HUES48 (cell line): ENCODE data around the gene MTF1.

Experiments used
- H3K27ac ChIP-seq: one replicate; pipeline ENCODE4 v1.7.0; 2013; ENCODE audit warnings: low read depth, low read length, inconsistent platforms
- H3K27me3 ChIP-seq: 2 replicates; pipeline ENCODE4 v1.6.1; 2013; ENCODE audit warnings: mild to moderate bottlenecking, low read length; ENCODE audit not compliant: control insufficient read depth, insufficient read depth
- H3K36me3 ChIP-seq: 2 replicates; pipeline ENCODE4 v1.6.1; 2013; ENCODE audit warnings: low read length; ENCODE audit not compliant: control insufficient read depth, insufficient read depth
- H3K4me1 ChIP-seq: 2 replicates; pipeline ENCODE4 v1.6.1; 2013; ENCODE audit warnings: mild to moderate bottlenecking, low read length; ENCODE audit not compliant: control insufficient read depth, insufficient read depth
- H3K4me3 ChIP-seq: 2 replicates; pipeline ENCODE4 v1.5.1; 2013; ENCODE audit warnings: mild to moderate bottlenecking, low read depth, low read length
- H3K9ac ChIP-seq: 2 replicates; pipeline ENCODE4 v1.6.1; 2013; ENCODE audit warnings: mild to moderate bottlenecking, low read depth, low read length, moderate library complexity
- H3K9me3 ChIP-seq: 2 replicates; pipeline ENCODE4 v1.6.1; 2013; ENCODE audit warnings: low read length; ENCODE audit not compliant: control insufficient read depth, insufficient read depth

MTF1 gene

DNA sequence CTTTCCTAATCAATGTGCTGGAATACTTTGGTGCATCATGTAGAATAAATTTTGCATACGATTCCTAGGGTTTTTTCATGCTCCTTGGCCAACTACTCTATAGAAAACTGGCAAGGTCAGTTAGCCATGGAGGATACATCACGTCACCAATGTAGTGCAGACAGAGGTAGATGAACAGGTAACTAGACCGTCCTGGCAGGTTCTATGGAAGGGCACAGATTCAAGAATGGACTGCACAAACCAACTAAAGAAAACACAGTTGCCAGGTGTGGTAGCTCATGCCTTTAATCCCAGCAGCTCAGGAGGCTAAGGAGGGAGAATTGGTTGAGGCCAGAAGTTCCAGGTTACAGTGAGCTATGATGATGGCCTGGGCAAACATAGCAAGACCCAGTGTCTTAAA is 9.9 kb downstream of the MTF1 start:
- Histone ChIP-seq H3K4me3 (no peak overlapping the region), H3K4me1 (no peaks in the 10 kb centered on the region), H3K9me3 (no peaks in the 10 kb centered on the region), H3K9ac (no peak overlapping the region), H3K27ac (no peak overlapping the region), H3K36me3 (peaks cover 14% of the 10 kb centered on the region), H3K27me3 (no peaks in the 10 kb centered on the region)

DNA sequence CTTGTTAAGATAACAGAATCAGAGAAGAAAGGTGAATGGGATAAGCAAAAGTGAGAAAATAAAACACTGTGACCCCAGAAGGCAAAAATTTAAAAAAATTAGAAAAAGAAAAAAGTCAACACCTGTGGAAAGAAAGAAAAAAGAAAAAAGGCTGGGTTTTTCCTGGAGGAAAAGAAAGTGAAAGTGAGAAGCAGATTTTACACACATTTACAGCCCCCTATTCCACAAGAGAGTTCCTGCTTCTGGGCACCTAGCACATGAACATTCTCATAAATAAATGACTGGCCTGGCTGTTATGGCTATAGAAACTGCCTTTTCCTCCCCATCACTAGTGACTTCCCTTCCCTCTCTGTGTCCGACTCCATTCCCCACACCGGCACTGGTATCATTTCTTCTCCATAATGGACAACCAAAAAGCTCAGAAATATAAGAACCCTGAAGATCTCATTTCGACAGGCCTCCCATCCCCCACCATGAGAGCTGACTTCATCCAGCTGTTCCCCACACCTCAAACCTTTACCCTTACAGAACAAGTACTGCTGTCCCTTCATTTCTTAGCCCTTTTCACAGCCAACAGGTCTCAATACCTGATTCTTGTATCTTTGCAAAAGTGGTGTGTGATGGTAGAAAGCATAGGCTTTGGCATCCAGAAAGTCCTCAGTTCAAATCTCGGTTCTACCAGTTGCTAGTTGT is 12.6 kb downstream of the MTF1 start:
- H3K27ac ChIP-seq = no peak overlapping the region
- no peak overlapping the region for H3K9ac ChIP-seq
- H3K36me3 ChIP-seq = peaks cover 6% of the 10 kb centered on the region; the same call in 1 of the 2 replicates
- no peak overlapping the region for H3K4me3 ChIP-seq
- no peaks in the 10 kb centered on the region for H3K9me3 ChIP-seq
- H3K27me3 ChIP-seq = no peaks in the 10 kb centered on the region
- no peaks in the 10 kb centered on the region for H3K4me1 ChIP-seq

- H3K9ac ChIP-seq = no peak overlapping the region
These were observed 13.6 kb downstream of the MTF1 start for GRCh38 chr1:37845786-37846185.

GRCh38 chr1:37845049-37845646 is 14.2 kb downstream of the MTF1 start:
- no peaks in the 10 kb centered on the region for H3K4me1 ChIP-seq
- H3K27me3 ChIP-seq = no peaks in the 10 kb centered on the region
- H3K9ac ChIP-seq = no peak overlapping the region
- H3K4me3 ChIP-seq = no peak overlapping the region
- H3K27ac ChIP-seq = no peak overlapping the region
- H3K36me3 ChIP-seq = peaks cover 9% of the 10 kb centered on the region; the same call in 1 of the 2 replicates
- H3K9me3 ChIP-seq = no peaks in the 10 kb centered on the region

More at GRCh38 chr1:37845786-37846185, 13.6 kb downstream of the MTF1 start:
- no peak overlapping the region for H3K27ac ChIP-seq
- H3K4me1 ChIP-seq = no peaks in the 10 kb centered on the region
- no peaks in the 10 kb centered on the region for H3K27me3 ChIP-seq
- peaks cover 6% of the 10 kb centered on the region; the same call in 1 of the 2 replicates for H3K36me3 ChIP-seq
- H3K9me3 ChIP-seq = no peaks in the 10 kb centered on the region
- no peak overlapping the region for H3K4me3 ChIP-seq

DNA sequence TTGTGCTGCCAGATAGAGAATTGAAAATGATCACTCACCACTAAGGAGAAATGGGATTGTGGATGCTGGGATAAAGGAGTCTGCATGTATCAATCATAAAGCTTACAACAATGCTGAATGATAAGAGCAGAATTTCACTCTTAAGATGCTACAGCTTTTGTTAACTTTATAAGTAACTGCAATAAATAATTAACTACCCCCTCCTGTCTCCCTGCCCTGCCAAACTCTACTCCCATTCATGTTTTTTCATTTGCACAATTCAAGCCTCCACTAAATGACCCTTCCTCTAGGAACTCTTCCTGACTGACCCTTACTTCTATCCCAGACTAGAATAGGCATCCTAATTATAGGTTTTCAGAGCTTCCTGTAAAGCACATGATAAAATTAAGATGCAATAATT is 14.9 kb downstream of the MTF1 start:
- no peaks in the 10 kb centered on the region for H3K27me3 ChIP-seq
- H3K4me1 ChIP-seq = no peaks in the 10 kb centered on the region
- H3K4me3 ChIP-seq = no peak overlapping the region
- H3K9ac ChIP-seq = no peak overlapping the region
- peaks cover 16% of the 10 kb centered on the region for H3K36me3 ChIP-seq
- no peaks in the 10 kb centered on the region for H3K9me3 ChIP-seq
- no peak overlapping the region for H3K27ac ChIP-seq

DNA sequence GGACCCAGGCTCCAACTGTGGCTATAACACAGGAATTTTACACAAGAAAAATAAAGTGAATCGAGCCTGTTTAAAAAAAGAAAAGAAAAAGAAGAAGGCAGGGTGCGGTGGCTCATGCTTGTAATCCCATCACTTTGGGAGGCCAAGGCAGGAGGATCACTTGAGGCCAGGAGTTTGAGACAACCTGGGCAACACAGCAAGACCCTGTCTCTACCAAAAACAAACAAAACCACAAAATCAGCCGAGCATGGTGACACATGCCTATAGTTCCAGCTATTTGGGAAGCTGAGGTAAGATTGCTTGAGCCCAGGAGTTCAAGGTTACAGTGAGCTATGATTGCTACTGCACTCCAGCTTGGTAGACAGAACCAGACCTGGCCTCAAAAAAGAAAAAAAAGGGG is 17.7 kb downstream of the MTF1 start:
- Histone ChIP-seq H3K4me1 (no peaks in the 10 kb centered on the region), H3K27ac (no peak overlapping the region), H3K9me3 (no peaks in the 10 kb centered on the region), H3K36me3 (peaks cover 38% of the 10 kb centered on the region), H3K4me3 (no peak overlapping the region), H3K9ac (no peak overlapping the region), H3K27me3 (no peaks in the 10 kb centered on the region)

DNA sequence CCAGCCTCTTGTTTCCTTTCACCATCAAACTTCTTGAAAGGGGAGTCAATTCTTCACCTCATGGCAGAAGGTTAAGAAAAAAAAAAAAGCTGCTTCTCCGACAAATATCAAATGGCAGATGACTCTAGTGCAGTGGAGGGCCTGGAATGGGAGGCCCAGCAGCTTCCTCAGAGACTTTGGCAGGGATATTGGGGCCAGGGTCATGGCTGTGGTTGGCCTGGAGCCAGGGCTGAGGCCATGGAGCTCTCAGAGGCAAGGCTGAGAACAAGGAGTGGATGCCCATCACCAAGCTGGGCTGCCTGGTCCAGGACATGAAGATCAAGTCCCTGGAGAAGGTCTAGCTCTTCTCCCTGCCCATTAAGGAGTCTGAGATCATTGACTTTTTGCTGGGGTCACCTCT is 18.7 kb downstream of the MTF1 start:
- peaks cover 45% of the 10 kb centered on the region for H3K36me3 ChIP-seq
- no peak overlapping the region for H3K4me3 ChIP-seq
- no peaks in the 10 kb centered on the region for H3K4me1 ChIP-seq
- no peaks in the 10 kb centered on the region for H3K9me3 ChIP-seq
- no peak overlapping the region for H3K27ac ChIP-seq
- no peaks in the 10 kb centered on the region for H3K27me3 ChIP-seq
- no peak overlapping the region for H3K9ac ChIP-seq

- no peaks in the 10 kb centered on the region for H3K9me3 ChIP-seq
- H3K27me3 ChIP-seq = no peaks in the 10 kb centered on the region
- no peaks in the 10 kb centered on the region for H3K4me1 ChIP-seq
- H3K9ac ChIP-seq = no peak overlapping the region
- peaks cover 54% of the 10 kb centered on the region for H3K36me3 ChIP-seq
- no peak overlapping the region for H3K27ac ChIP-seq
- no peak overlapping the region for H3K4me3 ChIP-seq
These were observed 19.7 kb downstream of the MTF1 start for GRCh38 chr1:37839676-37840075.

GRCh38 chr1:37836788-37837187 is 22.6 kb downstream of the MTF1 start:
- H3K27ac ChIP-seq = no peak overlapping the region
- H3K9ac ChIP-seq = no peak overlapping the region
- H3K36me3 ChIP-seq = peaks cover 78% of the 10 kb centered on the region
- H3K4me1 ChIP-seq = no peaks in the 10 kb centered on the region
- no peak overlapping the region for H3K4me3 ChIP-seq
- no peaks in the 10 kb centered on the region for H3K9me3 ChIP-seq
- no peaks in the 10 kb centered on the region for H3K27me3 ChIP-seq

- Histone ChIP-seq H3K9ac (no peak overlapping the region), H3K27me3 (no peaks in the 10 kb centered on the region), H3K27ac (no peak overlapping the region), H3K4me3 (no peak overlapping the region), H3K36me3 (peaks cover 56% of the 10 kb centered on the region), H3K9me3 (no peaks in the 10 kb centered on the region), H3K4me1 (no peaks in the 10 kb centered on the region)
These were observed 27.6 kb downstream of the MTF1 start for GRCh38 chr1:37831809-37832208.

DNA sequence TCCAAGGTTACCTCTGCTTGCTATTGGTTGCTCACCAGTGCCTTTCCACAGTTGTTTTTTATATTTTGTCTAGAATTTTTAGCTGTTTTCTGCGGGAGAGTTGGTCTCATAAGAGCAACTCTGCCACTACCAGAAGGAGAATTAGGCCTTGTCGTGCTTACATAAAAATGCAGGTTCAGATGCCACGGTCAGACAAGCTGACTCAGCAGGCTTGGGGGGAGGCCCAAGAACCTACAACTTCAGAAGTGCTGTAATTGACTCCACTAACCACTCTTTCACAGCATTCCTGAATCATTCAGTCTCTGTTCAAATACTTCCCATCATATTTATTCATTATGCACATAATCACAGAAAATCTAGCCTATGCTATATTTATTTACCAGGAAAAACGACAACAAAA is 28.3 kb downstream of the MTF1 start:
- Histone ChIP-seq H3K9me3 (no peaks in the 10 kb centered on the region), H3K4me3 (no peak overlapping the region), H3K9ac (no peak overlapping the region), H3K4me1 (no peaks in the 10 kb centered on the region), H3K36me3 (peaks cover 50% of the 10 kb centered on the region), H3K27ac (no peak overlapping the region), H3K27me3 (no peaks in the 10 kb centered on the region)
